Osteoblast (primary cell): ENCODE data around the gene SYT9. TPM values are rescaled to one million over a fixed set of nuclear protein-coding genes. Genes with fewer than 3 reads are reported as not detected.

Experiments
- DNase-seq: peaks from one replicate; pipeline ENCODE4 v3.0.0; 2011; ENCODE audit warnings: low spot score, mixed read lengths; ENCODE audit not compliant: insufficient read length; ENCODE audit errors: missing footprints
- H2AFZ ChIP-seq: 2 replicates; pipeline ENCODE4 v1.6.0; 2011; ENCODE audit warnings: mild to moderate bottlenecking, low read length
- H3K27ac ChIP-seq: 2 replicates; pipeline ENCODE4 v1.5.1; 2011; ENCODE audit warnings: mild to moderate bottlenecking, low read depth, low read length, moderate library complexity
- H3K27me3 ChIP-seq: 2 replicates; pipeline ENCODE4 v1.6.0; 2012; ENCODE audit warnings: mild to moderate bottlenecking, control low read depth, inconsistent platforms, low read length, moderate library complexity; ENCODE audit not compliant: insufficient read depth
- H3K36me3 ChIP-seq: 2 replicates; pipeline ENCODE4 v1.5.1; 2011; ENCODE audit warnings: mild to moderate bottlenecking, low read length, control low read depth, moderate library complexity; ENCODE audit not compliant: insufficient read depth
- H3K4me1 ChIP-seq: 2 replicates; pipeline ENCODE4 v1.5.1; 2011; ENCODE audit warnings: mild to moderate bottlenecking, low read length, control low read depth, moderate library complexity; ENCODE audit not compliant: insufficient read depth
- H3K4me2 ChIP-seq: 2 replicates; pipeline ENCODE4 v1.6.0; 2011; ENCODE audit warnings: mild to moderate bottlenecking, low read length; ENCODE audit not compliant: insufficient read depth
- H3K4me3 ChIP-seq: fragments of 200-600 bp; sonication (generic); 3 replicates; pipeline ENCODE4 v1.5.1; 2012; ENCODE audit warnings: mild to moderate bottlenecking, low read length, inconsistent platforms; ENCODE audit not compliant: insufficient read depth
- H3K79me2 ChIP-seq: 2 replicates; pipeline ENCODE4 v1.6.0; 2012; ENCODE audit warnings: mild to moderate bottlenecking, low read length, control low read depth, inconsistent platforms; ENCODE audit not compliant: insufficient read depth
- H3K9me3 ChIP-seq: 2 replicates; pipeline ENCODE4 v1.5.1; 2011; ENCODE audit warnings: low read depth, low read length, control low read depth
- H4K20me1 ChIP-seq: 2 replicates; pipeline ENCODE4 v1.6.0; 2012; ENCODE audit warnings: mild to moderate bottlenecking, low read length, control low read depth; ENCODE audit not compliant: insufficient read depth
- CTCF ChIP-seq: IDR thresholded peaks from 2 replicates; pipeline ENCODE4 v1.5.1; 2011; ENCODE audit warnings: mild to moderate bottlenecking, low read depth, low read length, moderate library complexity; ENCODE audit errors: extremely low read depth
- total RNA-seq: library from RNA; depleted of rRNA; stranded (reverse); fragments of >200 nt; gene quantifications from 2 replicates; pipeline ENCODE4 v1.2.3, GENCODE V29; 2012

The SYT9 gene
- total RNA-seq, 1 donor: not detected

- Histone ChIP-seq H4K20me1 (no peaks in the 10 kb centered on the region), H3K9me3 (no peaks in the 10 kb centered on the region), H2AFZ (no peak overlapping the region), H3K27me3 (no peaks in the 10 kb centered on the region), H3K27ac (no peak overlapping the region), H3K4me3 (no peak overlapping the region), H3K4me2 (no peak overlapping the region), H3K79me2 (no peaks in the 10 kb centered on the region), H3K36me3 (no peaks in the 10 kb centered on the region), H3K4me1 (no peaks in the 10 kb centered on the region)
- no peak for DNase-seq
- no peak for TF ChIP-seq CTCF
Measured at GRCh38 chr11:7423946-7424345, 172.2 kb downstream of the SYT9 start.

- Histone ChIP-seq H3K4me3 (no peak overlapping the region), H4K20me1 (no peaks in the 10 kb centered on the region), H3K27me3 (no peaks in the 10 kb centered on the region), H3K4me1 (no peaks in the 10 kb centered on the region), H2AFZ (no peak overlapping the region), H3K36me3 (no peaks in the 10 kb centered on the region), H3K27ac (no peak overlapping the region), H3K79me2 (no peaks in the 10 kb centered on the region), H3K4me2 (no peak overlapping the region), H3K9me3 (no peaks in the 10 kb centered on the region)
- DNase-seq: no peak
- TF ChIP-seq CTCF: no peak
Measured at GRCh38 chr11:7427733-7428132, 176.0 kb downstream of the SYT9 start.

GRCh38 chr11:7428196-7428595 lies 176.5 kb downstream of the SYT9 start:
- Histone ChIP-seq H3K4me2 (no peak overlapping the region), H3K9me3 (no peaks in the 10 kb centered on the region), H3K4me3 (no peak overlapping the region), H3K36me3 (no peaks in the 10 kb centered on the region), H3K79me2 (no peaks in the 10 kb centered on the region), H4K20me1 (no peaks in the 10 kb centered on the region), H2AFZ (no peak overlapping the region), H3K27me3 (no peaks in the 10 kb centered on the region), H3K4me1 (no peaks in the 10 kb centered on the region), H3K27ac (no peak overlapping the region)
- TF ChIP-seq CTCF: no peak
- DNase-seq: no peak

- H3K27ac ChIP-seq: no peak overlapping the region
- H4K20me1 ChIP-seq: no peaks in the 10 kb centered on the region
- no peaks in the 10 kb centered on the region for H3K79me2 ChIP-seq
- TF ChIP-seq CTCF: no peak
- H3K27me3 ChIP-seq: no peaks in the 10 kb centered on the region
- no peaks in the 10 kb centered on the region for H3K4me1 ChIP-seq
- H3K4me3 ChIP-seq: no peak overlapping the region
- H3K36me3 ChIP-seq: no peaks in the 10 kb centered on the region
- no peak overlapping the region for H3K4me2 ChIP-seq
- no peak for DNase-seq
- no peaks in the 10 kb centered on the region for H3K9me3 ChIP-seq
- no peak overlapping the region for H2AFZ ChIP-seq
Measured at GRCh38 chr11:7430496-7430895, 178.8 kb downstream of the SYT9 start.
